Cardiac fibroblast (primary cell): ENCODE results near the gene DDB1.

ENCODE experiments used
- DNase-seq, 2 donors: peaks; one replicate each; pipeline versions ENCODE4 v3.0.0 to v3.0.0-alpha.2; 2010; ENCODE audit warnings: low read depth in 2 of 2
- H3K4me3 ChIP-seq, 2 donors: replicated peaks in 1 of 2; 1 replicate in 1 of 2; 2 replicates in 1 of 2; pipeline ENCODE4 v1.5.1; 2011; ENCODE audit warnings: low read depth in 2 of 2, low read length in 2 of 2, mild to moderate bottlenecking in 2 of 2, moderate library complexity in 1 of 2
- TF ChIP-seq, protein P1 (sequence below): IDR thresholded peaks from one replicate; pipeline ENCODE4 v1.5.1; 2011; ENCODE audit warnings: low read depth, mild to moderate bottlenecking, low read length, inconsistent platforms

The DDB1 gene

GRCh38 chr11:61278001-61278470 lies 54.9 kb downstream of the DDB1 start:
- TF ChIP-seq, protein P1, sequence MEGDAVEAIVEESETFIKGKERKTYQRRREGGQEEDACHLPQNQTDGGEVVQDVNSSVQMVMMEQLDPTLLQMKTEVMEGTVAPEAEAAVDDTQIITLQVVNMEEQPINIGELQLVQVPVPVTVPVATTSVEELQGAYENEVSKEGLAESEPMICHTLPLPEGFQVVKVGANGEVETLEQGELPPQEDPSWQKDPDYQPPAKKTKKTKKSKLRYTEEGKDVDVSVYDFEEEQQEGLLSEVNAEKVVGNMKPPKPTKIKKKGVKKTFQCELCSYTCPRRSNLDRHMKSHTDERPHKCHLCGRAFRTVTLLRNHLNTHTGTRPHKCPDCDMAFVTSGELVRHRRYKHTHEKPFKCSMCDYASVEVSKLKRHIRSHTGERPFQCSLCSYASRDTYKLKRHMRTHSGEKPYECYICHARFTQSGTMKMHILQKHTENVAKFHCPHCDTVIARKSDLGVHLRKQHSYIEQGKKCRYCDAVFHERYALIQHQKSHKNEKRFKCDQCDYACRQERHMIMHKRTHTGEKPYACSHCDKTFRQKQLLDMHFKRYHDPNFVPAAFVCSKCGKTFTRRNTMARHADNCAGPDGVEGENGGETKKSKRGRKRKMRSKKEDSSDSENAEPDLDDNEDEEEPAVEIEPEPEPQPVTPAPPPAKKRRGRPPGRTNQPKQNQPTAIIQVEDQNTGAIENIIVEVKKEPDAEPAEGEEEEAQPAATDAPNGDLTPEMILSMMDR = no peak
- no peak overlapping the region for H3K4me3 ChIP-seq
- DNase-seq = no peak

GRCh38 chr11:61277186-61278000 lies 55.5 kb downstream of the DDB1 start:
- TF ChIP-seq, protein P1 = no peak
- H3K4me3 ChIP-seq = no peak overlapping the region
- no peak for DNase-seq

- TF ChIP-seq, protein P1 = no peak
- no peak overlapping the region for H3K4me3 ChIP-seq
- no peak for DNase-seq
Observed at GRCh38 chr11:61275191-61275590, 57.7 kb downstream of the DDB1 start.

GRCh38 chr11:61274084-61274483 lies 58.8 kb downstream of the DDB1 start:
- no peak overlapping the region for H3K4me3 ChIP-seq
- TF ChIP-seq, protein P1 = no peak

GRCh38 chr11:61273178-61274078 lies 59.5 kb downstream of the DDB1 start:
- TF ChIP-seq, protein P1 = no peak
- no peak for DNase-seq
- no peak overlapping the region for H3K4me3 ChIP-seq

More at GRCh38 chr11:61274084-61274483, 58.8 kb downstream of the DDB1 start:
- no peak for DNase-seq

DNA sequence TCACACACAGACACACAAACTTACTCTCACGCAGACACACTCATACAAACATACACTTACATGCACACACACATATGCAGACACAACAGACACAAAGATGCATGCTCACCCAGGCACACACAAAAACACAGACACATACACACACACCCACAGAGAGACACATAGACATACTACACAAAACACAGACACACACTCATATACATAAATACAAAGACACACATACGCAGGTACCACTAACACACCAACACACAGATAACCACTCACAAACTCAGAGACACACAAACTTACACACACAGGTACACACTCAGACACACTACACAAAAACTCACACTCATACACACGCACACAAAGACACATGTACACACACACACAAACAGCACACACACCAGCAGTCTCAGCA lies 60.2 kb downstream of the DDB1 start:
- H3K4me3 ChIP-seq = no peak overlapping the region
- TF ChIP-seq, protein P1 = no peak
- no peak for DNase-seq
